HG02870 (cell line): ENCODE results near the gene ZBTB4.
"Not testable (repeated sequence)": the region's sequence is repeated elsewhere in the genome, so short reads cannot be mapped to it uniquely, and the experiment has no call there.

ENCODE experiments used
- ATAC-seq: cut with Tn5 transposase; IDR thresholded peaks from one replicate; pipeline ENCODE4 v1.9.1; 2021; ENCODE audit warnings: mild to moderate bottlenecking, moderate library complexity; ENCODE audit not compliant: unreplicated experiment

Gene ZBTB4

GRCh38 chr17:7475764-7476422 is 3.5 kb downstream of the ZBTB4 start:
- no peak for ATAC-seq

GRCh38 chr17:7474767-7475166 is 4.7 kb downstream of the ZBTB4 start:
- not testable (repeated sequence) for ATAC-seq

DNA sequence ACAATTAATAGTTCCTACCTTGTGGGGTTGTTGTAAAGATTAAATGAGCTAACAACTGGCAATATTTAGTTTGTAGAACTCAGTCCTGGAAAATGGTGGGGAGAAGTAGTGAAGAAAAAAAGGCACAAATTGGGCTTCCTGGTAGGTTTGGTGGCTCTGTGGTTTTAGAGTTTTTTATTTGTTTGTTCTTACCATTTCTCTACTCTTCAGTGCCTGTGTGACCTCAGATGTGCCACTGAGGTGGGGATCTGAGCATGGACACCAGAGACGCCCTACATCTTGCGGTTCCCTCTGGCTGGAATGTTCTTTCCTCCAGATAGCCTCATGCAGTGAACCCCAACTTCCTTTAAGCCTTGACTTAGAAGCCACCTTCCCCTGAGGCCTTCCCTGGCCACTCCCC is 7.7 kb downstream of the ZBTB4 start:
- no peak for ATAC-seq

- ATAC-seq: not testable (repeated sequence)
These were observed 8.9 kb downstream of the ZBTB4 start for GRCh38 chr17:7470457-7470973.

GRCh38 chr17:7469843-7470242 is 9.6 kb downstream of the ZBTB4 start:
- not testable (repeated sequence) for ATAC-seq

DNA sequence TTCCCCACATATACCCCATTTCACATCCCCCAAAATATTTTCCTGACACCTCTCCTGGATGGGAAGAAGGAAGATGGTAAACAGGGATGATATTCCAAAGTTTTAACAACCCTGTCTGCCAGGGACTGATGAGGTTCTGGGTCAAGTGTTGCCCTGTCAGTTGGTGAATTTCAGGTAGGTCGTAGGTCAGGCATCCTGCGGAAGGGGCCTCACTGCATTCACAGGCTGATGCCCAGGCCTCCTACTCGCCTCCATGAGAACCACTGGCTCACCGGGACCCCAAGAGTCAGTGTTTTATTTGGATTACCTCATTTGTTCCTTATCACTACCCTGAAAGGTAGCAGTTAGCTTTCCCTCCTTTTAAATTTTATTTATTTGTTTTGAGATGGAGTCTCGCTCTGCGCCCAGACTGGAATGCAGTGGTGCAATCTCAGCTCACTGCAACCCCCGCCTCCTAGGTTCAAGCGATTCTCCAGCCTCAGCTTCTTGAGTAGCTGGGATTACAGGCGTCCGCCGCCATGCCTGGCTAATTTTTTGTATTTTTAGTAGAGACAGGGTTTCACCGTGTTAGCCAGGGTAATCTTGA is 10.5 kb downstream of the ZBTB4 start:
- ATAC-seq: no peak

GRCh38 chr17:7468290-7468689 is 11.1 kb downstream of the ZBTB4 start:
- no peak for ATAC-seq

DNA sequence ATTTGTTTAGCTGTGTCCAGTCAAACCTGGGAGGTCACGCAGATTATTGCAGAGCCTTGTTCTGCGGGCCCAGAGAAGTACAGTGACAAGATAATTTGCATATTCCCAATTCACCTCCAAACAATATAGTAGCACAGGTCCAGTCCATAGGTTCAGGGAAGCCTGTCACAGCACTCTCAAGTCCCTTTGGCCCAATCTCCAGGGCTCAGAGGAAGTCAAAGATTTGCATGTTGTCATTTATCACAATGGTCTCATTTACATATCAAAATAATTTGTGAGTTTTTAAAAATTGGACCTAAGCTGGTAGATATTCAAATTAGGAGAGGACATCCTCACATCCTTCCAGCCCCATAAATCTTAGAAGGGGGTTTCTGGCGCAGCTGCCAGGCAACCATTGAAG is 11.9 kb downstream of the ZBTB4 start:
- ATAC-seq: no peak

DNA sequence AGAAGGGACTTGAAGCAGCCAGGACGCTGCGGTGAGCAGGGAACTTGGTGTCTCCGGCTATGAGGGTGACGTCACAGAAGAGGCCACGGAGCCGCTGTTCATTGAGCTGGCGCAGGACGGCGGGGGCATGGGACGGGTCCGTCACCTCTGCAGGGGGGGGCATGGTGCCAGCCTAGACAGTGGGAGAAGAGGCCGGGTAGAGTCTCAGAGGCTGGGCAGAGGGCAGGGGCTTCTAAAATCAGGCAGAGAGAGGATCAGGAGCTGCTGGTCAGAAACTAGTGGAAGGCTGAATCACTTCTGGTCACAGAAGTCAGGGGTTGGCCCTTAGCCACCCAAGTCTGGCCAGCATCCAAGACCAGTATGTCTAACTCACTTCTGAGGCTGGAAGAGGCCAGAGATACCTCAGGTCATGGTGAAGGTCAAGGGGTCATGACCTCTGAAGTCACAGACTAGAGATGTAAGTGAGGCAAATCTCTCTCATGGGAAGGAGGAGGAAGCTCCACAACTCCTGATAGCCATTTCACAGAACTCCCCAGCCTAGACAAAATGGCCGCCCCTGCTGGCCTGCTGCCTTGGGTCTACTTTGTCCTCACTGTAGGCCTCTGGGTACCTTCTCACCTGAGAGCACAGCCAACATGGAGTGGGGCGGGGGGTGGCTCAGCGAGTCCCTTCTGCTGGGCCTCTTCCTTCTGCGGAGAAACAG is 12.6 kb downstream of the ZBTB4 start:
- ATAC-seq: no peak

- no peak for ATAC-seq
These were observed 13.2 kb downstream of the ZBTB4 start for GRCh38 chr17:7466318-7466638.

- no peak for ATAC-seq
These were observed 13.7 kb downstream of the ZBTB4 start for GRCh38 chr17:7465597-7466275.

GRCh38 chr17:7464081-7464480 is 15.3 kb downstream of the ZBTB4 start:
- ATAC-seq: no peak

DNA sequence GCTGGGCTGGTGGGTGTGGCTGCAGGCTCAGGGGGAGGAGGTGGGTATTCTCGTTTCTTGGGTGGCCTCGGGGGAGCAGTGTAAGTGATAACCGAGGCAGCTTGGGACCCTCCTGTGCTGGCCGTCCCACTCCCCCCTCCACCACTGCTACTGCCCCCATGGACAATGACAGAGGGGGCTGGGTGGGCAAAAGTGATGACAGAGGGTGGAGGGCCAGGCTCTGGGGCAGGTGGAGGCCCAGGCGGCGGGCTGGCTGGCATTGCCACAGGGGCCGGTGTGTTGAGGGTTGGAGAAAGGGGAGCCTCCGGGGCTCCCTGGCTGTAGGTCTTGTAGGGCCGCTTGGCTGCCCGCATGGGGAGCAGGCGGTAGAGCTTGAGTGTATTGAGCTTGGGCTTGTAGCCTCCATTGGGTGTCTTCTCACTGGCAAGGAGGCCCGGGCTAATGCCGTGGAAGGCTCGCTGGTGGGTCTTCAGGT is 16.0 kb downstream of the ZBTB4 start:
- no peak for ATAC-seq

- ATAC-seq: no peak
These were observed 16.7 kb downstream of the ZBTB4 start for GRCh38 chr17:7462474-7463371.

GRCh38 chr17:7460850-7461660 is 18.4 kb downstream of the ZBTB4 start:
- no peak for ATAC-seq

- ATAC-seq: no peak
These were observed 19.4 kb downstream of the ZBTB4 start for GRCh38 chr17:7459961-7460545.

DNA sequence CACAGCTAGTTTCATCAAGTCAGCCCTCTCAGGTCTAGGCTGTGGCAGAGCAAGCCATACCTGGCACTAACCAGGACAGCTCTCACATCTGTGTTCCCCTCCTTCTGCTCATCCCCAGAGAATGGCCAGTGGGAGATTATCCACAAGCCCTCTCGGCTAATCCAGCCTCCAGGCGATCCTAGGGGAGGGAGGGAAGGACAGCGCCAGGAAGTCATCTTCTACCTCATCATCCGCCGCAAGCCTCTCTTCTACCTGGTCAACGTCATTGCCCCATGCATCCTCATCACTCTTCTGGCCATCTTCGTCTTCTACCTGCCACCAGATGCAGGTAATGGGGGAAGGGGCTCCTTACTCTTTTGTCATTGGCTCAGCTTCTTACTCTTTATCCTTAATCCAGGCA is 31.0 kb downstream of the ZBTB4 start:
- no peak for ATAC-seq

DNA sequence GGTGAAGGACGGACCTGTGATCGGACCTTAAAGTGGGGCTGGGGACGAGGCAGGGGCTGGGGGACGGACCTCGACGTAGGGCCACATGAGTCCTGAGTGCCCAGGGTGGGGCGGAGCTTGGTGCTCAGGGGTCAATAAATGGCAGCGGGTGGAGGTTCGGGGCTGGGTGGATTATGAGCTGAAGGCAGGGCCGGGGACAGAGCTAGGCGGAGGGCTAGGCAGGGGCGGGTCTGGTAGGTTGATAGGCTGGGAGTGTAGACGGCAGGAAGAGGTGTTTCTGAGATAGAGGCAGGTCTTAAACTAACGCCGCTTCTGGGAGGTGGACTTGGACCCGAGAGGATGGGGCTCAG is 33.8 kb downstream of the ZBTB4 start:
- no peak for ATAC-seq
